GM23338 (cell line): ENCODE data around the gene TRABD2A. TPM values are rescaled to one million over a fixed set of nuclear protein-coding genes. Genes with fewer than 3 reads are reported as not detected.
A peak's percentile ranks its signal among the peaks of the same experiment; 100 is the strongest.
"Not testable (repeated sequence)": the region's sequence is repeated elsewhere in the genome, so short reads cannot be mapped to it uniquely, and the experiment has no call there.

Experiments
- ATAC-seq: fragments of 200-7000 bp; cut with Tn5 transposase; 3 replicates; pipeline ENCODE4 v1.9.1; 2020
- DNase-seq: peaks from one replicate; pipeline ENCODE4 v3.0.0-alpha.2; 2015; ENCODE audit warnings: low spot score
- H2AFZ ChIP-seq: fragments of 200-600 bp; sonication (generic); 2 replicates; pipeline ENCODE4 v1.8.0; 2016; ENCODE audit warnings: antibody characterized with exemption, mild to moderate bottlenecking, moderate library complexity
- H3F3A ChIP-seq: fragments of 200-600 bp; sonication (generic); replicated peaks from 2 replicates; pipeline ENCODE4 v1.8.0; 2017; ENCODE audit warnings: antibody characterized with exemption, mixed run types, low read depth
- H3K27ac ChIP-seq: fragments of 200-600 bp; sonication (generic); 2 replicates; pipeline ENCODE4 v1.6.1; 2016; ENCODE audit warnings: low read depth
- H3K27me3 ChIP-seq: fragments of 200-600 bp; sonication (generic); 2 replicates; pipeline ENCODE4 v1.8.0; 2016; ENCODE audit warnings: mild to moderate bottlenecking, mixed run types, moderate library complexity; ENCODE audit not compliant: insufficient read depth
- H3K36me3 ChIP-seq: fragments of 200-600 bp; sonication (generic); 2 replicates; pipeline ENCODE4 v1.8.0; 2016; ENCODE audit warnings: mild to moderate bottlenecking; ENCODE audit not compliant: insufficient read depth
- H3K4me1 ChIP-seq: fragments of 200-600 bp; sonication (generic); 2 replicates; pipeline ENCODE4 v1.8.0; 2016; ENCODE audit warnings: mild to moderate bottlenecking, moderate library complexity; ENCODE audit not compliant: insufficient read depth
- H3K4me2 ChIP-seq: fragments of 200-600 bp; sonication (generic); 2 replicates; pipeline ENCODE4 v1.7.1; 2017; ENCODE audit warnings: mixed run types
- H3K4me3 ChIP-seq: fragments of 200-600 bp; sonication (generic); 2 replicates; pipeline ENCODE4 v1.6.1; 2016; ENCODE audit warnings: mixed run types
- H3K79me2 ChIP-seq: fragments of 200-600 bp; sonication (generic); replicated peaks from 2 replicates; pipeline ENCODE4 v1.8.0; 2017; ENCODE audit warnings: mild to moderate bottlenecking; ENCODE audit not compliant: insufficient read depth
- H3K9me2 ChIP-seq: fragments of 200-600 bp; sonication (generic); 2 replicates; pipeline ENCODE4 v1.8.0; 2017; ENCODE audit not compliant: insufficient read depth
- H4K20me1 ChIP-seq: fragments of 200-600 bp; sonication (generic); replicated peaks from 2 replicates; pipeline ENCODE4 v1.8.0; 2017; ENCODE audit warnings: mild to moderate bottlenecking; ENCODE audit not compliant: insufficient read depth
- H3K27ac Mint-ChIP-seq: 2 replicates; pipeline ENCODE4 v1.8.0; 2020; ENCODE audit warnings: inconsistent platforms, mild to moderate bottlenecking, moderate library complexity, mixed read lengths
- H3K27me3 Mint-ChIP-seq: 3 replicates; pipeline ENCODE4 v1.8.0; 2022; ENCODE audit warnings: low read depth, mild to moderate bottlenecking, moderate library complexity, mixed read lengths, inconsistent platforms; ENCODE audit not compliant: insufficient read depth, poor library complexity
- H3K36me3 Mint-ChIP-seq: 3 replicates; pipeline ENCODE4 v1.8.0; 2021; ENCODE audit warnings: low read depth, mild to moderate bottlenecking, inconsistent platforms, moderate library complexity, mixed read lengths
- H3K4me1 Mint-ChIP-seq: 3 replicates; pipeline ENCODE4 v1.8.0; 2020; ENCODE audit warnings: mild to moderate bottlenecking, inconsistent platforms, mixed read lengths
- H3K4me3 Mint-ChIP-seq: 3 replicates; pipeline ENCODE4 v1.8.0; 2021; ENCODE audit warnings: moderate library complexity, mild to moderate bottlenecking, inconsistent platforms, mixed read lengths
- H3K9me3 Mint-ChIP-seq: 3 replicates; pipeline ENCODE4 v1.8.0; 2020; ENCODE audit warnings: moderate library complexity, mild to moderate bottlenecking, inconsistent platforms, mixed read lengths
- CREB1 ChIP-seq: fragments of 250-450 bp; sonication (Bioruptor Pico); IDR thresholded peaks from 2 replicates; pipeline ENCODE4 v1.5.0; 2020; ENCODE audit warnings: low read depth, mild to moderate bottlenecking, moderate library complexity
- ETS1 ChIP-seq: IDR thresholded peaks from 2 replicates; pipeline ENCODE4 v1.6.1; 2016; ENCODE audit warnings: antibody characterized with exemption
- EZH2 ChIP-seq: fragments of 200-600 bp; sonication (generic); IDR thresholded peaks from one replicate; pipeline ENCODE4 v1.8.0; 2017; ENCODE audit warnings: antibody characterized with exemption, mild to moderate bottlenecking, low read depth; ENCODE audit not compliant: unreplicated experiment
- JUNB ChIP-seq: IDR thresholded peaks from one replicate; pipeline ENCODE4 v1.6.1; 2016; ENCODE audit warnings: antibody characterized with exemption; ENCODE audit not compliant: unreplicated experiment
- REST ChIP-seq: IDR thresholded peaks from one replicate; pipeline ENCODE4 v1.6.1; 2018; ENCODE audit warnings: antibody characterized with exemption; ENCODE audit not compliant: unreplicated experiment
- ZNF331 ChIP-seq: fragments of 250-450 bp; sonication (Bioruptor Pico); IDR thresholded peaks from 2 replicates; pipeline ENCODE4 v1.5.0; 2020; ENCODE audit warnings: low read depth, mild to moderate bottlenecking, moderate library complexity
- polyA plus RNA-seq: library from polyadenylated mRNA; unstranded; fragments of >200 nt; fragmentation: Nextera tagmentation; extraction: Ambion mirVana; gene quantifications from 2 replicates; pipeline ENCODE4 v1.2.1, GENCODE V29; 2016
- total RNA-seq: library from RNA; depleted of rRNA; stranded (reverse); fragments of >200 nt; shearing (Covaris generic); gene quantifications from 2 replicates; pipeline ENCODE4 v1.2.3, GENCODE V29; 2014

Gene TRABD2A
- total and polyA plus RNA-seq, 2 experiments from 2014 or later: 5.5 to 12.1 TPM

- Histone ChIP-seq H3K4me2 (no peak overlapping the region), H2AFZ (no peak overlapping the region)
Observed at GRCh38 chr2:84918430-84918829, 37.5 kb upstream of the TRABD2A start.

GRCh38 chr2:84917821-84918220 is 36.9 kb upstream of the TRABD2A start:
- not testable (repeated sequence) for DNase-seq, H3K27ac ChIP-seq, H3K9me3 Mint-ChIP-seq, H3K79me2 ChIP-seq, H3K9me2 ChIP-seq, H3K27ac Mint-ChIP-seq, H3K4me3 ChIP-seq, H3K27me3 ChIP-seq, ATAC-seq, H4K20me1 ChIP-seq, H3K36me3 Mint-ChIP-seq, H3F3A ChIP-seq, H3K36me3 ChIP-seq, H3K4me2 ChIP-seq, H3K4me3 Mint-ChIP-seq, H3K4me1 Mint-ChIP-seq, H3K27me3 Mint-ChIP-seq, H3K4me1 ChIP-seq
- peak overlapping the region; percentile 80; the same call in 1 of the 2 replicates for H2AFZ ChIP-seq

More at GRCh38 chr2:84918430-84918829, 37.5 kb upstream of the TRABD2A start:
- TF ChIP-seq REST (no peak), ZNF331 (CRISPR knock-in tag) (no peak), CREB1 (no peak), JUNB (no peak), ETS1 (no peak), EZH2 (no peak)
- Histone ChIP-seq H3K4me1 (no peaks in the 10 kb centered on the region), H3K27ac (no peak overlapping the region), H3F3A (no peaks in the 10 kb centered on the region), H3K36me3 (no peaks in the 10 kb centered on the region), H3K9me2 (0 out of 2 replicates have a peak, but pooled peaks cover 2% of the 10 kb centered on the region), H3K79me2 (no peaks in the 10 kb centered on the region), H3K4me3 (no peak overlapping the region), H3K27me3 (no peaks in the 10 kb centered on the region), H4K20me1 (no peaks in the 10 kb centered on the region)
- Mint-ChIP-seq H3K4me3 (no peak overlapping the region), H3K4me1 (no peaks in the 10 kb centered on the region), H3K9me3 (no peaks in the 10 kb centered on the region), H3K36me3 (no peaks in the 10 kb centered on the region), H3K27me3 (no peaks in the 10 kb centered on the region), H3K27ac (no peak overlapping the region)
- ATAC-seq (no peak), DNase-seq (no peak)

GRCh38 chr2:84915675-84916074 is 34.8 kb upstream of the TRABD2A start:
- H3K9me2 ChIP-seq, ATAC-seq, H3K27me3 Mint-ChIP-seq: not testable (repeated sequence)

More at GRCh38 chr2:84915675-84916074, 34.8 kb upstream of the TRABD2A start:
- H3K4me2 ChIP-seq, H3K4me3 Mint-ChIP-seq, H3K4me1 Mint-ChIP-seq, H4K20me1 ChIP-seq, H3K27me3 ChIP-seq, H3K4me1 ChIP-seq, H3K27ac ChIP-seq, DNase-seq, H2AFZ ChIP-seq, H3K27ac Mint-ChIP-seq, H3K9me3 Mint-ChIP-seq, H3K4me3 ChIP-seq, H3F3A ChIP-seq, H3K79me2 ChIP-seq, H3K36me3 ChIP-seq, H3K36me3 Mint-ChIP-seq: not testable (repeated sequence)
